Mammary epithelial cell (primary cell): Measurements from ENCODE around the gene ABHD10.

Experiments used
- CTCF ChIP-seq, 2 donors: IDR thresholded peaks in 1 of 2; conservative IDR thresholded peaks in 1 of 2; 2 replicates each; pipeline ENCODE4 v1.5.1; 2011 to 2012; ENCODE audit warnings: inconsistent platforms in 2 of 2, low read length in 2 of 2, mild to moderate bottlenecking in 2 of 2, control low read depth in 1 of 2, low read depth in 1 of 2; ENCODE audit not compliant: insufficient read depth in 1 of 2; ENCODE audit errors: extremely low read depth in 1 of 2
- EZH2 ChIP-seq: IDR thresholded peaks from 2 replicates; pipeline ENCODE4 v1.6.1; 2012; ENCODE audit warnings: low read length, inconsistent platforms, borderline replicate concordance

DNA sequence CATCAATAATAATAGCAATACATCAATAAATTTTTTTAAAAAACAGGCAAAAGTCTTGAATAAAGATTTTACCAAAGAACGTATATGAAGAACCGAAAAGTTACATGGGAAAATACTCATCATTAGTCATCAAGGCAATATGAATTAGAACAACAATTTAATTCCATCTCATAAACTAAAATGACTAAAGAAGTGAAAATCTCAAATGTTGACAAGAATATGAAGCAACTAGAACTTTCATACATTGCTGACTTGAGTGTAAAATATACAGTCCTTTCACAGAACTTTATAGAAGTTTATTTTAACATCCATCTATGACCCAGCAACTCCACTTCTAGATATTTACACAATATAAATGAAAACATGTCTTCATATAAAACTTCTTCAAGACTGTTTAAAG, 35.3 kb upstream of the ABHD10 start:
- TF ChIP-seq CTCF (conservative IDR thresholded peaks at IDR 0.05 in 1 of 2, IDR thresholded peaks at IDR 0.05 in 1 of 2; ENCODE audit: extremely low read depth in 1 of 2, insufficient read depth in 1 of 2, low read depth in 1 of 2, low read length in 2 of 2) (no peak), EZH2 (no peak)
